ENCODE data around the gene TGFBR2. TPM values are rescaled to one million over a fixed set of nuclear protein-coding genes. Genes with fewer than 3 reads are reported as not detected.

TGFBR2 gene
- total RNA-seq, 2 donors from 2014 or later = 6.0 to 9.6 TPM

- Histone ChIP-seq H3K27me3 (ENCODE audit: control insufficient read depth, insufficient read depth, low read length, poor library complexity, severe bottlenecking) (no peaks in the 10 kb centered on the region), H3K9me3 (ENCODE audit: control insufficient read depth, low read length) (no peaks in the 10 kb centered on the region), H3K4me1 (ENCODE audit: control insufficient read depth, insufficient read depth, low read length) (peaks cover 9% of the 10 kb centered on the region), H3K9ac (ENCODE audit: extremely low read depth, low read length, poor library complexity, severe bottlenecking) (no peak overlapping the region), H3K36me3 (ENCODE audit: control insufficient read depth, insufficient read depth, low read length) (peaks cover 25% of the 10 kb centered on the region), H3K27ac (ENCODE audit: low read depth, low read length) (no peak overlapping the region), H3K4me3 (ENCODE audit: low read length) (no peak overlapping the region)
- TF ChIP-seq CTCF (conservative IDR thresholded peaks at IDR 0.05) = no peak
- H3K36me3 Mint-ChIP-seq (ENCODE audit: low read depth) = peaks cover 12% of the 10 kb centered on the region
- H3K27me3 Mint-ChIP-seq (ENCODE audit: insufficient read depth) = no peaks in the 10 kb centered on the region
- 97% methylated on average over 2 of the region's 2 CpGs; no CpG with 5 or more reads in 1 of the 2 experiments for WGBS, 2 experiments (ENCODE audit: insufficient coverage in 1 of 2, insufficient read length in 1 of 2)
- peaks cover 45% of the 10 kb centered on the region for H3K4me1 Mint-ChIP-seq
- H3K27ac Mint-ChIP-seq = peak overlapping the region; percentile 7
- H3K4me3 Mint-ChIP-seq = no peak overlapping the region
- H3K9me3 Mint-ChIP-seq = no peaks in the 10 kb centered on the region
- DNase-seq = no peak
These were observed 54.9 kb downstream of the TGFBR2 start for GRCh38 chr3:30661098-30661873.

- H3K27me3 ChIP-seq (ENCODE audit: control insufficient read depth, insufficient read depth, low read length, poor library complexity, severe bottlenecking) = no peaks in the 10 kb centered on the region
- no peak overlapping the region for H3K4me3 ChIP-seq (ENCODE audit: low read length)
- Mint-ChIP-seq H3K27me3 (ENCODE audit: insufficient read depth) (no peaks in the 10 kb centered on the region), H3K36me3 (ENCODE audit: low read depth) (no peaks in the 10 kb centered on the region), H3K4me1 (peaks cover 40% of the 10 kb centered on the region), H3K4me3 (no peak overlapping the region), H3K27ac (no peak overlapping the region), H3K9me3 (no peaks in the 10 kb centered on the region)
- H3K9me3 ChIP-seq (ENCODE audit: control insufficient read depth, low read length) = no peaks in the 10 kb centered on the region
- no peak for TF ChIP-seq CTCF (conservative IDR thresholded peaks at IDR 0.05)
- 84 to 86% methylated on average over 1 to 3 of the region's 3 CpGs for WGBS, 2 experiments (ENCODE audit: insufficient coverage in 1 of 2, insufficient read length in 1 of 2)
- H3K36me3 ChIP-seq (ENCODE audit: control insufficient read depth, insufficient read depth, low read length) = peaks cover 14% of the 10 kb centered on the region
- peaks cover 8% of the 10 kb centered on the region for H3K4me1 ChIP-seq (ENCODE audit: control insufficient read depth, insufficient read depth, low read length)
- DNase-seq = no peak
- no peak overlapping the region for H3K27ac ChIP-seq (ENCODE audit: low read depth, low read length)
- no peak overlapping the region for H3K9ac ChIP-seq (ENCODE audit: extremely low read depth, low read length, poor library complexity, severe bottlenecking)
These were observed 56.4 kb downstream of the TGFBR2 start for GRCh38 chr3:30662836-30663235.

- TF ChIP-seq CTCF (conservative IDR thresholded peaks at IDR 0.05) = no peak
- Mint-ChIP-seq H3K9me3 (no peaks in the 10 kb centered on the region), H3K36me3 (ENCODE audit: low read depth) (peaks cover 6% of the 10 kb centered on the region), H3K27me3 (ENCODE audit: insufficient read depth) (no peaks in the 10 kb centered on the region), H3K27ac (no peak overlapping the region), H3K4me3 (no peak overlapping the region), H3K4me1 (peaks cover 39% of the 10 kb centered on the region)
- no peak overlapping the region for H3K9ac ChIP-seq (ENCODE audit: extremely low read depth, low read length, poor library complexity, severe bottlenecking)
- no peak overlapping the region for H3K4me3 ChIP-seq (ENCODE audit: low read length)
- DNase-seq = no peak
- no peaks in the 10 kb centered on the region for H3K9me3 ChIP-seq (ENCODE audit: control insufficient read depth, low read length)
- H3K27ac ChIP-seq (ENCODE audit: low read depth, low read length) = no peak overlapping the region
- peaks cover 9% of the 10 kb centered on the region for H3K4me1 ChIP-seq (ENCODE audit: control insufficient read depth, insufficient read depth, low read length)
- 87% methylated on average over 2 to 4 of the region's 4 CpGs for WGBS, 2 experiments (ENCODE audit: insufficient coverage in 1 of 2, insufficient read length in 1 of 2)
- H3K36me3 ChIP-seq (ENCODE audit: control insufficient read depth, insufficient read depth, low read length) = peaks cover 22% of the 10 kb centered on the region
- H3K27me3 ChIP-seq (ENCODE audit: control insufficient read depth, insufficient read depth, low read length, poor library complexity, severe bottlenecking) = no peaks in the 10 kb centered on the region
These were observed 57.3 kb downstream of the TGFBR2 start for GRCh38 chr3:30663533-30664241.

Measured in endodermal cell (in vitro differentiated cells).